Neural progenitor cell (in vitro differentiated cells): ENCODE results near the gene FRMPD2.

Experiments
- CTCF ChIP-seq: fragments of 200-600 bp; sonication (generic); IDR thresholded peaks from 2 replicates; pipeline ENCODE4 v1.5.1; 2017; ENCODE audit warnings: antibody characterized with exemption, mild to moderate bottlenecking
- EZH2 ChIP-seq: fragments of 200-600 bp; sonication (generic); IDR thresholded peaks from 2 replicates; pipeline ENCODE4 v1.6.1; 2017; ENCODE audit warnings: antibody characterized with exemption, mild to moderate bottlenecking, moderate library complexity
- EZH2phosphoT487 ChIP-seq: fragments of 200-600 bp; sonication (generic); IDR thresholded peaks from 2 replicates; pipeline ENCODE4 v1.6.1; 2017; ENCODE audit warnings: antibody characterized with exemption

GRCh38 chr10:48221814-48222213 is 52.7 kb downstream of the FRMPD2 start:
- no peak for TF ChIP-seq EZH2
- TF ChIP-seq CTCF, result no peak
- TF ChIP-seq EZH2phosphoT487, result no peak
